Measurements from ENCODE around the gene GATA6.
A peak's percentile ranks its signal among the peaks of the same experiment; 100 is the strongest.

The GATA6 gene

DNA sequence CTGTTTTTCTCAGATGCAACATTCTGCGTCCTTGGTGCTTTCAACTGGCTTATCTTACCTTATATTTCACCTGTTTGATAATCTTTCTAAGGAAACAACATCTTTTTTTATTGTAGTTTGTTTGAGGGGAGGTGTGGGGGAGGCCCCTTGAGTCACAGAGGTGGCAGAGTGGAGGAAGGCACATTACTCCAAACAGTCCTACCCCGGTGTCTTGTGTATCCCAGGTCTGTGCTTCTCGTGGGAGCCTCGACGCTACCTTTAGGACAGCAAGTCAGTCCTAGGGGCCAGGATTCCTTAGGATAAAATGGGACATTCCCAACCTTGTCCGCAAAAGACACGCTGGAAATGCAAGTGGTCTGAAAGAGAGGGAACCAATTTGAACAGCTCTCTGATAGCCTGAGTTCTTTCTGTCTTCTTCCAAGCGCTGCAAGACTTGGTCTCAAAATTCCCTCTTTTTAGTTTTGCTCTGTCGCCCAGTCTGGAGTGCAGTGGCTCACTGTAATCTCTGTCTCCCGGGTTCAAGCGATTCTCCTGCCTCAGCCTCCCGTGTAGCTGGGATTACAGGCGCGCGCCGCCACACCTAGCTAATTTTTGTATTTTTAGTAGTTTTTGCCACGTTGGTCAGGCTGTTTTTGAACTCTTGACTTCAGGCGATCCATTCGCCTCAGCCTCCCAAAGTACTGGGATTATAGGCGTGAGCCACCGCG lies 4.0 kb downstream of the GATA6 start:
- no peaks in the 10 kb centered on the region for H3K36me3 ChIP-seq (ENCODE audit: control insufficient read depth, insufficient read depth, low read length)
- no peaks in the 10 kb centered on the region; the same call in 1 of the 2 replicates for H3K9me3 ChIP-seq (ENCODE audit: control insufficient read depth, insufficient read depth, low read length)
- no peak overlapping the region for H3K9ac ChIP-seq (ENCODE audit: low read depth, low read length)
- H3K27me3 ChIP-seq (ENCODE audit: control insufficient read depth, insufficient read depth, low read length): peaks cover 95% of the 10 kb centered on the region
- no peak overlapping the region for H3K27ac ChIP-seq (ENCODE audit: low read depth, low read length)
- H3K4me3 ChIP-seq (ENCODE audit: low read depth, low read length): no peak overlapping the region
- H3K4me1 ChIP-seq (ENCODE audit: control insufficient read depth, insufficient read depth, low read length): peaks cover 10% of the 10 kb centered on the region

DNA sequence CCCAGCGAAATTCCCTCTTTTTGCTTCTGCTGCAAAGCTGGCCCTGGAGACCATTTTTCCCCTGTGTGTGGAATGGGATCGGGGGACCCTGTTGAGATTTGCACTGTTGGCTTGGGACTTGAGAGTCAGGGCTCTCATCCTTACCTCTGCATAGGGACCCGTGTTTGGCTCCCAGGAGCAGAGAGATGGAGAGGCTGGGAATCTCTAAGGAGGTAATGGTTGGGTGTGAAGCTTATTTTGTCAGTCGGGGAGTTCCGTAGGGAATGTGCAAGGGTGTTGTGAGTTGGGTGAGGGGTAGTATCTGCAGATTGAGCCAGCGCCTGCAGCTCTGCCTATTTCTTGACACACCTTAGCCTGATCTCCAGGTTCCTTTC lies 4.5 kb downstream of the GATA6 start:
- peaks cover 8% of the 10 kb centered on the region for H3K4me1 ChIP-seq (ENCODE audit: control insufficient read depth, insufficient read depth, low read length)
- H3K27ac ChIP-seq (ENCODE audit: low read depth, low read length): no peak overlapping the region
- peaks cover 97% of the 10 kb centered on the region for H3K27me3 ChIP-seq (ENCODE audit: control insufficient read depth, insufficient read depth, low read length)
- H3K36me3 ChIP-seq (ENCODE audit: control insufficient read depth, insufficient read depth, low read length): no peaks in the 10 kb centered on the region
- H3K9ac ChIP-seq (ENCODE audit: low read depth, low read length): no peak overlapping the region
- H3K4me3 ChIP-seq (ENCODE audit: low read depth, low read length): no peak overlapping the region
- H3K9me3 ChIP-seq (ENCODE audit: control insufficient read depth, insufficient read depth, low read length): no peaks in the 10 kb centered on the region; the same call in 1 of the 2 replicates

DNA sequence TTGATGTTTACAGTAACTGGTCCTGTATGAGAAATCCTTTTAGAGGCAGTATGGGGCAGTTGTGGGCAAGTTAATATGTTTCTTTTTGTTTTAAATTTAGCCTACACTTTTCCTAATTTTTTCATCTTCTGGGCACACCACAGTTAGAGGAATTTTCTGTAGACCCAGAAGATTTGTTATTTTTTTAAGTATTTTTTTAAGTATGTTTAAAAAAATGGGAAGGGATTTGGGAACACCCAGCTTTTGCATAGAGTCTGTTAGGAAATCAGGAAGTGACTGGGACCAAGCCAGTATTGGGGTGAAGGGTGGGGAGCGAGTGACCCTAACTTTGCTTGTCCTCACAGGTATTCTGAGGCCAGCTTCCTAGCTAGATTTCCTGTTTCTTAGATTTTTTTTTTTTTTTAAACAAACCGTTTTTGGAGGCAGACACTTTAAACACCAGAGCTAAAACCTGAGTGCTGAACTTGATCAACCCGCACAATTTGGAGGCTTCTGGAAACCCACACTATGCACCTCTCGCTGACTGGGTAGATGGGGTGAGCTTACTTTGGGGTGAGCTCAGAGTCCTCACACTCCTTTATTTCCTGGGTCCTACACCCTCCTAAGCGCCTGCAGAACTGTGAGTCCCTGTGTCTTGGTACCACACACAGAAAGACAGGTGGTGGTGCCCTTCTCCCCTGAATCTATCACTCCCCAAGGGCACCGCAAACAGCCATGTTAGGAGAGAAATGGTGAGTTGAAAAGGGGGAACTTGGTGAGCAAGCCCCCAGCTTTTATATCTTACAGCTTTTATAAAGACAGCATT lies 5.2 kb downstream of the GATA6 start:
- H3K36me3 ChIP-seq (ENCODE audit: control insufficient read depth, insufficient read depth, low read length): no peaks in the 10 kb centered on the region

DNA sequence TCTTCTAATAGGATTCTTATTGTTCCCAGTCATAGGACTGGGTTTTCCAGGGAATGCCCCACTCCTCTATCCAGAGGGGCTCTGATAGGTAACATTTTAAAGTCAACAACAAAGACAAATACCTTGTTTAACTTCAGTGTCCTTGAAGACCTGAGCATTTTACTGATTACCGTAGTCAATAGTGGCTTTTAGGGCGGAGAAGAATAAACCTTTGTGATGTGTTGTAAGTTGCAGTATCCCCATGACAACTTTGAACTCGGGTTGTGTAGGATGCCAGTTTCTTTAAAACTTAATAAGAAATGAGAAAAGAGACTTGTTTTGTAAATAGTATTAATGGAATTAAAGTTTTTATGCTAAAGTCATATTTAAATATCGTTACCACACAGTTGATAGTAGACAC lies 6.0 kb downstream of the GATA6 start:
- Histone ChIP-seq H3K27ac (ENCODE audit: low read depth, low read length) (no peak overlapping the region), H3K27me3 (ENCODE audit: control insufficient read depth, insufficient read depth, low read length) (peaks cover 100% of the 10 kb centered on the region), H3K4me1 (ENCODE audit: control insufficient read depth, insufficient read depth, low read length) (peaks cover 8% of the 10 kb centered on the region)

More for the DNA sequence above, 5.2 kb downstream of the GATA6 start:
- no peak overlapping the region for H3K9ac ChIP-seq (ENCODE audit: low read depth, low read length)
- H3K27ac ChIP-seq (ENCODE audit: low read depth, low read length): no peak overlapping the region
- no peaks in the 10 kb centered on the region; the same call in 1 of the 2 replicates for H3K9me3 ChIP-seq (ENCODE audit: control insufficient read depth, insufficient read depth, low read length)
- H3K4me1 ChIP-seq (ENCODE audit: control insufficient read depth, insufficient read depth, low read length): peaks cover 8% of the 10 kb centered on the region
- peaks cover 100% of the 10 kb centered on the region for H3K27me3 ChIP-seq (ENCODE audit: control insufficient read depth, insufficient read depth, low read length)
- H3K4me3 ChIP-seq (ENCODE audit: low read depth, low read length): no peak overlapping the region

DNA sequence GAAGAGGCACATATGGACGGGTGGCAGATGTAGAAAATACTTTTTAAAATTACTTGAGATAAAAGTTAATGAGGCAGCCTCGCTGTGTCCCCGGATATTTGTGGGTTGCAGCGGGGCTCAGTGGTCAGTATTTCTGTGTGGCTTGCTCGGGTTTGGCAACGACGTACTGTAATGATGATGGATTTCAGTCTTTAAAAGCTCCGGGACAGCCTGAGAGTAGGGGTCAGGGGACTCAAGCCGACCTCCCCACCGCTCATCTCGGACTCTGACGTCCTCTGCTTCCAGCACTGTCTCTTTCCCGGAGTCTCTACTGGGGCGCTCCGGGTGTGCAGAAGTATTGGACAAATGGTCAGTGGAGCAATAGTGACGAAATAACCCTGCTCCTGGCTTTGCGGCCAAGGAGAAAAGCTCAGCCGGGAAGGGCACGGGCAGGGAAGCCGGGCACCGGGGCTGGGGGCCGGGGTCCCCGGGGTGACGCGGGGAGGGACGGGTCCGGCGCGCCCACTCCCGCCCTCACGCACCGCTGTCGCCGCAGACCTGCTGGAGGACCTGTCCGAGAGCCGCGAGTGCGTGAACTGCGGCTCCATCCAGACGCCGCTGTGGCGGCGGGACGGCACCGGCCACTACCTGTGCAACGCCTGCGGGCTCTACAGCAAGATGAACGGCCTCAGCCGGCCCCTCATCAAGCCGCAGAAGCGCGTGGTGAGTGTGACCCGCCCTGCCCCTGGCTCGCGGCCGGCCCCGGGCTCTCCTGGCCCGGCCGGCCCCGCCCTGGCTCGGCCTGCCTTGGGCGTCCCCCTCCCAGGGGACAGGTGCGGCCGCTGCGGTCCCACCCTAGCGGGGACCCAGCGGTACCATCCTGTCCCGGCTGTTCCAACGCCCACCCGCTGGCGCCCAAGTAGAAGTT lies 7.3 kb downstream of the GATA6 start:
- Histone ChIP-seq H3K9me3 (ENCODE audit: control insufficient read depth, insufficient read depth, low read length) (no peaks in the 10 kb centered on the region; the same call in 1 of the 2 replicates), H3K4me3 (ENCODE audit: low read depth, low read length) (peak overlapping the region; percentile 24; the same call in 1 of the 2 replicates), H3K9ac (ENCODE audit: low read depth, low read length) (no peak overlapping the region), H3K27me3 (ENCODE audit: control insufficient read depth, insufficient read depth, low read length) (peaks cover 100% of the 10 kb centered on the region), H3K27ac (ENCODE audit: low read depth, low read length) (no peak overlapping the region), H3K4me1 (ENCODE audit: control insufficient read depth, insufficient read depth, low read length) (peaks cover 8% of the 10 kb centered on the region), H3K36me3 (ENCODE audit: control insufficient read depth, insufficient read depth, low read length) (no peaks in the 10 kb centered on the region)

More for the DNA sequence above, 6.0 kb downstream of the GATA6 start:
- H3K9me3 ChIP-seq (ENCODE audit: control insufficient read depth, insufficient read depth, low read length): no peaks in the 10 kb centered on the region; the same call in 1 of the 2 replicates
- no peak overlapping the region for H3K9ac ChIP-seq (ENCODE audit: low read depth, low read length)
- no peak overlapping the region for H3K4me3 ChIP-seq (ENCODE audit: low read depth, low read length)
- H3K36me3 ChIP-seq (ENCODE audit: control insufficient read depth, insufficient read depth, low read length): no peaks in the 10 kb centered on the region

DNA sequence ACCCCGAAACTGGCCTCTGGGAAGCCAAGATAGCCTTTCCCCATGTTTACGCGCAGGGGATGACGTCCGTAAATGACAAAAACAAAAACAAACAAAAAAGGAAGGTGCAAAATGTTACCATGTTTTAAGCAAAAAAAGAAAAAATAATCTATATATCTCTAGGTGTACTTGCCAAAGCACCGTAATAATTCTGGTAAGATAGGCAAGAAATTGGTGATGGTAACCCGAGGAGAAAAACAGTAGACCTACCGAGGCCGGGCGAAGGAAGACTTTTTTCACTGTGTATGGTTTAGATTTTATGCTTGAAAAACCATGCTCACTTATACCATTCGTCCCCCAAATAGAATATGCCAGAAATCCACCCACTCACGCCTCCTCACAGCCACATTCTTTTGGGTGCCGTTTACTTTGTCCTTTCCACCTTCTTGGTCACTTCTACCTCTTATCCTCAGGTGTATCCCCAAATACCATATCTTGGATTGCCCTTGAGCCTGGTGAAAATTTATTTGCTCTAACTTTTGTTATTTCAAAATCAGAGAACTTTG lies 8.0 kb downstream of the GATA6 start:
- no peaks in the 10 kb centered on the region for H3K36me3 ChIP-seq (ENCODE audit: control insufficient read depth, insufficient read depth, low read length)
- no peaks in the 10 kb centered on the region; the same call in 1 of the 2 replicates for H3K9me3 ChIP-seq (ENCODE audit: control insufficient read depth, insufficient read depth, low read length)
- H3K9ac ChIP-seq (ENCODE audit: low read depth, low read length): no peak overlapping the region
- peak overlapping the region; percentile 24; the same call in 1 of the 2 replicates for H3K4me3 ChIP-seq (ENCODE audit: low read depth, low read length)
- H3K27me3 ChIP-seq (ENCODE audit: control insufficient read depth, insufficient read depth, low read length): peaks cover 93% of the 10 kb centered on the region
- H3K4me1 ChIP-seq (ENCODE audit: control insufficient read depth, insufficient read depth, low read length): peaks cover 8% of the 10 kb centered on the region
- H3K27ac ChIP-seq (ENCODE audit: low read depth, low read length): no peak overlapping the region

DNA sequence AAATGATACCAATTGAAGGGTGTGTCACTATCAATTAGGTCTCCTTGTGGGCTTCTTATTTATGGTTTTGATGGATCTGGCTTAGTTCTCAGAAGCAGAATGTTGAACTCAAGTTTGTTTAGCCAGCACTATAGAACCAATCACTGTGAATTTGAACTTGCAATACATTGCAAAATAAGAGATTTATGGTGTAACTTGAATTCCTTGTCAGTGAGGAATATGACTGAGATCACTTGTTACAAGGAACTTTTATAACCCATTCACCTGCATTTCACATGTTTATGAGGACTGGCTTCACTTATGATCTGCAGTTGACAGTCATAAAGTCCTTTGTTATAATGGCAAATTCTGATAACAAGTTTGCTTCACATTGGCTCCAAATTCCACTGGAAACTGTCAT lies 9.8 kb downstream of the GATA6 start:
- H3K36me3 ChIP-seq (ENCODE audit: control insufficient read depth, insufficient read depth, low read length): no peaks in the 10 kb centered on the region
- no peak overlapping the region for H3K4me3 ChIP-seq (ENCODE audit: low read depth, low read length)
- no peaks in the 10 kb centered on the region for H3K9me3 ChIP-seq (ENCODE audit: control insufficient read depth, insufficient read depth, low read length)
- H3K4me1 ChIP-seq (ENCODE audit: control insufficient read depth, insufficient read depth, low read length): peaks cover 8% of the 10 kb centered on the region
- peaks cover 75% of the 10 kb centered on the region for H3K27me3 ChIP-seq (ENCODE audit: control insufficient read depth, insufficient read depth, low read length)
- H3K9ac ChIP-seq (ENCODE audit: low read depth, low read length): no peak overlapping the region
- H3K27ac ChIP-seq (ENCODE audit: low read depth, low read length): no peak overlapping the region

DNA sequence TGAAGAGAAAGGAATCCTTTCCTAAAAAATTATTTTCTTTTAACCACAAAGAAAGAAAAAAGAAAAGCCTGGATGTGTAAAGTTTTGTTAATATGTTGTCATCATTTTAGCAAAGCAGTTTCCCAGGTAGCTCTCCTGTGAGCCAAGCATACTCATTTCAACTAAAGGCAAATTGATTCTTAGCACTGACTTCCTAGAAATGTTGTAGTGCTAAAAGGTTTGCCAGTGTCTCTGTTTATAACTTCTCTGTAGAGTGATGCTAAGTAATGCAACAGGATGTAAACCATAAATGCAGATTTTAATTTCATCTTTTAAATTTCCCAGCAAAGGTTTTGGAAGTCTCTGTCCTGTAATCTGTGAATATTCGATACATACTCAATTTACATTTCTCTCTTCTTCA lies 10.2 kb downstream of the GATA6 start:
- peaks cover 8% of the 10 kb centered on the region for H3K4me1 ChIP-seq (ENCODE audit: control insufficient read depth, insufficient read depth, low read length)
- H3K27me3 ChIP-seq (ENCODE audit: control insufficient read depth, insufficient read depth, low read length): peaks cover 71% of the 10 kb centered on the region
- H3K36me3 ChIP-seq (ENCODE audit: control insufficient read depth, insufficient read depth, low read length): no peaks in the 10 kb centered on the region
- H3K9ac ChIP-seq (ENCODE audit: low read depth, low read length): no peak overlapping the region
- H3K27ac ChIP-seq (ENCODE audit: low read depth, low read length): no peak overlapping the region
- H3K4me3 ChIP-seq (ENCODE audit: low read depth, low read length): no peak overlapping the region
- no peaks in the 10 kb centered on the region for H3K9me3 ChIP-seq (ENCODE audit: control insufficient read depth, insufficient read depth, low read length)

DNA sequence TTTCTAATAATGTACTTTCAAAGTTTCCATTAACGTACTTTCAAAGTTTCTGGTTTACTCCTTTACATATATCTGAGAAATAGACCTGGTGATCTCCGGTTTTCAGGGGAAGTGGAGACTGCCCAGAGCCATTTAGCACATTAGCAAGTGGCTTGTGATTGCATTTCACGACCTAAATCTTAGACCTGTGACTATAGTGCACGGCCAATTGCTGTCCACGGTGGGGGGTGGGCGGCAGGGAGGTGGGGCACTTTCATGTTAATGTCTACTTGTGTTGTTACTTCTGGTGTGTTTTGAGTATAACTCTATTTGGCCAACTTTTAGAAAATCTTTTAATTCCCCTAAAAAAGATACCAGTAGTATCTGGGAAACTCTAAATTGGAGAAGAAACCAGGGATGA lies 11.3 kb downstream of the GATA6 start:
- Histone ChIP-seq H3K36me3 (ENCODE audit: control insufficient read depth, insufficient read depth, low read length) (no peaks in the 10 kb centered on the region), H3K9me3 (ENCODE audit: control insufficient read depth, insufficient read depth, low read length) (no peaks in the 10 kb centered on the region), H3K4me1 (ENCODE audit: control insufficient read depth, insufficient read depth, low read length) (peaks cover 8% of the 10 kb centered on the region), H3K4me3 (ENCODE audit: low read depth, low read length) (no peak overlapping the region), H3K27ac (ENCODE audit: low read depth, low read length) (no peak overlapping the region), H3K9ac (ENCODE audit: low read depth, low read length) (no peak overlapping the region), H3K27me3 (ENCODE audit: control insufficient read depth, insufficient read depth, low read length) (peaks cover 60% of the 10 kb centered on the region)

DNA sequence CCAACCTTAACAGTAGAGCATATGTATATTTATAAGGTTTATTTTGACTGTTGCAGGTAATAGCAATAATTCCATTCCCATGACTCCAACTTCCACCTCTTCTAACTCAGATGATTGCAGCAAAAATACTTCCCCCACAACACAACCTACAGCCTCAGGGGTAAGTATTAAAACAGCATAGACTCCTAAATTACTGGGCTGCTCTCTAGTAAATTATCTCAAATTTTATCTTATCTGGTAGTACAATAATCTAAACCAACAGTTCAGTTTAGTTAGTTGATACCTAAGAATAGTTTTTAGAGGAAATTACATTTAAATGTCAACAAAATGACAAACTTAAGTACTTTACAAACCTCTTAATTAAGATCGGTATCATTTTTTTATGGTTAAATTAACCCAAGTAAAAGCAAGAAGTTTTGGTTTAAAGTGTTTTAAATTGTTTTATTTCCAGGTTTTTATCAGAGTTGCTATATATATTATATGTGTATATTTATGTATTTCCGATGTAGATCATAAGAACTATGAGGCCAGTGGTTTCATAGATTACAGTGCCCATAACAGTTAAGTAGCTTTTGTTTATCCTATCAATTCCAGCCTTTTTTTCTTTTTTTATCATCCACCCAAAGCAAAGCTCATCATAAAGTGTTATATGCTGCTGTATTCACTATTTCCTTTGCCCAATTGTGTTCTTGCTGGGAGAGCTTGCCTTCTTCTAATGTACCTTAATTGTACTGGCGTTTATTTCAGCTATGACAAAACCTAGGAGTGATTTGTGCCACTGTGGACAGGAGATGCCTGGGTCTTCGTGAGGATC lies 13.7 kb downstream of the GATA6 start:
- no peak overlapping the region for H3K27ac ChIP-seq (ENCODE audit: low read depth, low read length)
- no peak overlapping the region for H3K4me3 ChIP-seq (ENCODE audit: low read depth, low read length)
- H3K36me3 ChIP-seq (ENCODE audit: control insufficient read depth, insufficient read depth, low read length): no peaks in the 10 kb centered on the region
- H3K9ac ChIP-seq (ENCODE audit: low read depth, low read length): no peak overlapping the region
- H3K27me3 ChIP-seq (ENCODE audit: control insufficient read depth, insufficient read depth, low read length): peaks cover 41% of the 10 kb centered on the region
- peaks cover 4% of the 10 kb centered on the region; the same call in 1 of the 2 replicates for H3K4me1 ChIP-seq (ENCODE audit: control insufficient read depth, insufficient read depth, low read length)
- H3K9me3 ChIP-seq (ENCODE audit: control insufficient read depth, insufficient read depth, low read length): no peaks in the 10 kb centered on the region
